Esophagus (tissue), 2 donors: Measurements from ENCODE around the gene NFE2L3. TPM values are rescaled to one million over a fixed set of nuclear protein-coding genes. Genes with fewer than 3 reads are reported as not detected.

ENCODE experiments used
- polyA plus RNA-seq, 2 donors: library from polyadenylated mRNA; stranded (reverse); fragments of 200-250 nt; gene quantifications; one replicate each; pipeline ENCODE4 v1.2.3, GENCODE V29; 2013
- donor health status: healthy with polysubstance abuse.
- donor health status: Bipolar disorder and iron deficiency.

Gene NFE2L3
- polyA plus RNA-seq, 2 donors, result 2.3 to 2.9 TPM

Other genes with a start within 250 kb of the NFE2L3 start
- 100 to 1,000 TPM; 461 to 511 TPM for gene HNRNPA2B1, start 48.5 kb downstream of the NFE2L3 start, polyA plus RNA-seq
- gene CBX3, start 49.5 kb downstream of the NFE2L3 start, polyA plus RNA-seq, result 10 to 100 TPM; 51.1 to 66.5 TPM
- under 1 TPM; 0.44 to 0.61 TPM for gene SNX10, start 139.7 kb downstream of the NFE2L3 start, polyA plus RNA-seq